Neural cell (in vitro differentiated cells): Measurements from ENCODE around the gene SNRK. TPM values are rescaled to one million over a fixed set of nuclear protein-coding genes. Genes with fewer than 3 reads are reported as not detected.

Experiments
- H2AFZ ChIP-seq: fragments of 200-600, 300-800 bp; sonication (generic), shearing (Covaris generic); 2 replicates; pipeline ENCODE4 v1.6.0; 2014; ENCODE audit warnings: low read depth, mild to moderate bottlenecking, antibody characterized with exemption, low read length, moderate library complexity
- H3F3A ChIP-seq: fragments of 200-600 bp; shearing (Covaris generic); 2 replicates; pipeline ENCODE4 v1.6.1; 2016; ENCODE audit warnings: mild to moderate bottlenecking, moderate library complexity, mixed read lengths, antibody characterized with exemption, low read length; ENCODE audit not compliant: insufficient read depth, poor library complexity, severe bottlenecking
- H3K27ac ChIP-seq: fragments of 200-600, 300-800 bp; sonication (generic), shearing (Covaris generic); 2 replicates; pipeline ENCODE4 v1.5.1; 2014; ENCODE audit warnings: mild to moderate bottlenecking, low read length, moderate library complexity
- H3K27me3 ChIP-seq: fragments of 300-800, 200-600 bp; sonication (generic), shearing (Covaris generic); 2 replicates; pipeline ENCODE4 v1.6.0; 2014; ENCODE audit warnings: mild to moderate bottlenecking, low read depth, low read length, moderate library complexity; ENCODE audit not compliant: insufficient read depth
- H3K36me3 ChIP-seq: fragments of 300-800, 200-600 bp; sonication (generic), shearing (Covaris generic); 2 replicates; pipeline ENCODE4 v1.5.1; 2014; ENCODE audit warnings: mild to moderate bottlenecking, antibody characterized with exemption, low read length, moderate library complexity; ENCODE audit not compliant: insufficient read depth
- H3K4me2 ChIP-seq: fragments of 300-800, 200-600 bp; sonication (generic), shearing (Covaris generic); 2 replicates; pipeline ENCODE4 v1.6.0; 2014; ENCODE audit warnings: mild to moderate bottlenecking, low read length
- H3K4me3 ChIP-seq: fragments of 300-800, 200-600 bp; sonication (generic), shearing (Covaris generic); 2 replicates; pipeline ENCODE4 v1.5.1; 2014; ENCODE audit warnings: mild to moderate bottlenecking, low read length, moderate library complexity
- H3K79me2 ChIP-seq: fragments of 200-600 bp; shearing (Covaris generic); replicated peaks from 2 replicates; pipeline ENCODE4 v1.6.0; 2014; ENCODE audit warnings: mild to moderate bottlenecking, low read length, moderate library complexity; ENCODE audit not compliant: insufficient read depth
- H3K9ac ChIP-seq: fragments of 300-800, 200-600 bp; sonication (generic), shearing (Covaris generic); 2 replicates; pipeline ENCODE4 v1.6.1; 2016; ENCODE audit warnings: mild to moderate bottlenecking, low read length, mixed read lengths
- H3K9me2 ChIP-seq: fragments of 200-600 bp; shearing (Covaris generic); 2 replicates; pipeline ENCODE4 v1.6.1; 2016; ENCODE audit warnings: mild to moderate bottlenecking, low read length, mixed read lengths; ENCODE audit not compliant: insufficient read depth
- H3K9me3 ChIP-seq: fragments of 200-600, 300-800 bp; sonication (generic), shearing (Covaris generic); 2 replicates; pipeline ENCODE4 v1.6.1; 2016; ENCODE audit warnings: mild to moderate bottlenecking, mixed run types, low read length, moderate library complexity, mixed read lengths
- H4K20me1 ChIP-seq: fragments of 200-600 bp; shearing (Covaris generic); 2 replicates; pipeline ENCODE4 v1.6.1; 2016; ENCODE audit warnings: mild to moderate bottlenecking, mixed run types; ENCODE audit not compliant: insufficient read depth
- EP300 ChIP-seq: fragments of 450-650 bp; conservative IDR thresholded peaks from 2 replicates; pipeline ENCODE4 v1.6.1; 2014; ENCODE audit warnings: antibody characterized with exemption, mild to moderate bottlenecking, moderate library complexity; ENCODE audit not compliant: poor library complexity, severe bottlenecking
- EZH2 ChIP-seq: fragments of 200-600, 300-800 bp; shearing (Covaris generic), sonication (generic); IDR thresholded peaks from 2 replicates; pipeline ENCODE4 v1.6.1; 2014; ENCODE audit warnings: antibody characterized with exemption, low read length, borderline replicate concordance, mild to moderate bottlenecking; ENCODE audit not compliant: insufficient read depth, poor library complexity, severe bottlenecking
- MXI1 ChIP-seq: fragments of 450-650 bp; conservative IDR thresholded peaks from 2 replicates; pipeline ENCODE4 v1.6.1; 2014; ENCODE audit warnings: antibody characterized with exemption, mild to moderate bottlenecking; ENCODE audit not compliant: poor library complexity, severe bottlenecking
- POLR2AphosphoS5 ChIP-seq: IDR thresholded peaks from 2 replicates; pipeline ENCODE4 v1.6.1; 2012
- RAD21 ChIP-seq: fragments of 450-650 bp; conservative IDR thresholded peaks from 2 replicates; pipeline ENCODE4 v1.6.1; 2014; ENCODE audit warnings: antibody characterized with exemption, mild to moderate bottlenecking, moderate library complexity
- SMC3 ChIP-seq: fragments of 450-650 bp; conservative IDR thresholded peaks from 2 replicates; pipeline ENCODE4 v1.6.1; 2014; ENCODE audit warnings: antibody characterized with exemption, mild to moderate bottlenecking, moderate library complexity; ENCODE audit not compliant: poor library complexity
- TAF1 ChIP-seq: IDR thresholded peaks from 2 replicates; pipeline ENCODE4 v1.6.1; 2012; ENCODE audit warnings: low read depth
- polyA plus RNA-seq: library from polyadenylated mRNA; depleted of rRNA; stranded (reverse); fragments of >200 nt; gene quantifications from 2 replicates; pipeline ENCODE4 v1.2.3, GENCODE V29; 2014
- TF ChIP-seq, protein P1 (sequence below): fragments of 450-650 bp; IDR thresholded peaks from 2 replicates; pipeline ENCODE4 v1.5.1; 2014; ENCODE audit warnings: antibody characterized with exemption, mild to moderate bottlenecking, moderate library complexity; ENCODE audit not compliant: poor library complexity, severe bottlenecking
- TF ChIP-seq, protein P2 (sequence below): IDR thresholded peaks from 2 replicates; pipeline ENCODE4 v1.6.1; 2012; ENCODE audit warnings: borderline replicate concordance

The SNRK gene
- polyA plus RNA-seq, 1 donor from 2014 or later, result 27.3 TPM

DNA sequence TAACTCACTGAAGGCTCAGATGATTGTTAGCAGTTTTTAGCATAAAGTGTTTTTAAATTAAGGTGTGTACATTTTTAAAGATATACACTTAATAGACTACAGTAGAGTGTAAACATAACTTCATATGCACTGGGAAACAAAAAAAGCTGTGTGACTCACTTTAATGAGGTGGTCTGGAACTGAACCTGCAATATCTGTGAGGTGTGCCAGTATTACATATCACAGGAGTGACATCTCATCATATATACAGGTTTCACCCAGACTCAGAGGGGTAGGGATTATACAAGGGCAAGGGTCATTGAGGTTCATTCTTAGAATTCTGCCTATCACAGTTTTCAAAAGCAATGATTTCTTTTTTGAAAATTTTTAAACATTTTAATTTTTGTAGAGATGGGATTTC lies 7.3 kb upstream of the SNRK start:
- no peak overlapping the region for H2AFZ ChIP-seq
- H3K79me2 ChIP-seq, result no peaks in the 10 kb centered on the region
- no peaks in the 10 kb centered on the region for H3K27me3 ChIP-seq
- no peaks in the 10 kb centered on the region for H4K20me1 ChIP-seq
- no peak overlapping the region for H3K4me2 ChIP-seq
- no peak overlapping the region for H3K27ac ChIP-seq
- no peaks in the 10 kb centered on the region for H3K9me2 ChIP-seq
- no peak overlapping the region for H3K9ac ChIP-seq
- TF ChIP-seq, protein P1, sequence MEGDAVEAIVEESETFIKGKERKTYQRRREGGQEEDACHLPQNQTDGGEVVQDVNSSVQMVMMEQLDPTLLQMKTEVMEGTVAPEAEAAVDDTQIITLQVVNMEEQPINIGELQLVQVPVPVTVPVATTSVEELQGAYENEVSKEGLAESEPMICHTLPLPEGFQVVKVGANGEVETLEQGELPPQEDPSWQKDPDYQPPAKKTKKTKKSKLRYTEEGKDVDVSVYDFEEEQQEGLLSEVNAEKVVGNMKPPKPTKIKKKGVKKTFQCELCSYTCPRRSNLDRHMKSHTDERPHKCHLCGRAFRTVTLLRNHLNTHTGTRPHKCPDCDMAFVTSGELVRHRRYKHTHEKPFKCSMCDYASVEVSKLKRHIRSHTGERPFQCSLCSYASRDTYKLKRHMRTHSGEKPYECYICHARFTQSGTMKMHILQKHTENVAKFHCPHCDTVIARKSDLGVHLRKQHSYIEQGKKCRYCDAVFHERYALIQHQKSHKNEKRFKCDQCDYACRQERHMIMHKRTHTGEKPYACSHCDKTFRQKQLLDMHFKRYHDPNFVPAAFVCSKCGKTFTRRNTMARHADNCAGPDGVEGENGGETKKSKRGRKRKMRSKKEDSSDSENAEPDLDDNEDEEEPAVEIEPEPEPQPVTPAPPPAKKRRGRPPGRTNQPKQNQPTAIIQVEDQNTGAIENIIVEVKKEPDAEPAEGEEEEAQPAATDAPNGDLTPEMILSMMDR, result no peak
- no peak for TF ChIP-seq EZH2
- no peak for TF ChIP-seq POLR2AphosphoS5
- no peak for TF ChIP-seq EP300
- H3K9me3 ChIP-seq, result no peaks in the 10 kb centered on the region
- no peak overlapping the region for H3K4me3 ChIP-seq
- no peaks in the 10 kb centered on the region for H3K36me3 ChIP-seq
- no peaks in the 10 kb centered on the region for H3F3A ChIP-seq

DNA sequence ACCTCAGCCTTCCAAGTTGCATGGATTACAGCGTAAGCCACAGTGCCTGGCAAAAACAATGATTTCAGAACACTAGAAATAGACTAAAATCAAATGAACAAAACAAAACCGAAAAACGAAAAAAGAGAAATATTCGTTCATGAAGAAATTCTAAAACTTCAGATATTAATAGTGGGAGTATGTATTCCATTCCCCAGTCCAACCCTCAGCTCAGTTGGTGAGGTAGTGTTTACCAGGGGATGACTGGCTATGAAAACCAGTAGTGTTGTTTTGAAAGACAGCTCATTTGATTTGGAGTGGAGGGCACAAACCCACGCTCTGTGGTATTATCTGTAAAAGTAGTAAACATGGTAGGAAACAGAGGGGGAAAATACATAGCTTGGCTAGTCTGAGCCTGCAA lies 6.8 kb upstream of the SNRK start:
- H3K36me3 ChIP-seq, result no peaks in the 10 kb centered on the region
- H2AFZ ChIP-seq, result no peak overlapping the region
- no peaks in the 10 kb centered on the region for H3F3A ChIP-seq
- H3K27me3 ChIP-seq, result no peaks in the 10 kb centered on the region
- H3K79me2 ChIP-seq, result no peaks in the 10 kb centered on the region
- TF ChIP-seq, protein P2, sequence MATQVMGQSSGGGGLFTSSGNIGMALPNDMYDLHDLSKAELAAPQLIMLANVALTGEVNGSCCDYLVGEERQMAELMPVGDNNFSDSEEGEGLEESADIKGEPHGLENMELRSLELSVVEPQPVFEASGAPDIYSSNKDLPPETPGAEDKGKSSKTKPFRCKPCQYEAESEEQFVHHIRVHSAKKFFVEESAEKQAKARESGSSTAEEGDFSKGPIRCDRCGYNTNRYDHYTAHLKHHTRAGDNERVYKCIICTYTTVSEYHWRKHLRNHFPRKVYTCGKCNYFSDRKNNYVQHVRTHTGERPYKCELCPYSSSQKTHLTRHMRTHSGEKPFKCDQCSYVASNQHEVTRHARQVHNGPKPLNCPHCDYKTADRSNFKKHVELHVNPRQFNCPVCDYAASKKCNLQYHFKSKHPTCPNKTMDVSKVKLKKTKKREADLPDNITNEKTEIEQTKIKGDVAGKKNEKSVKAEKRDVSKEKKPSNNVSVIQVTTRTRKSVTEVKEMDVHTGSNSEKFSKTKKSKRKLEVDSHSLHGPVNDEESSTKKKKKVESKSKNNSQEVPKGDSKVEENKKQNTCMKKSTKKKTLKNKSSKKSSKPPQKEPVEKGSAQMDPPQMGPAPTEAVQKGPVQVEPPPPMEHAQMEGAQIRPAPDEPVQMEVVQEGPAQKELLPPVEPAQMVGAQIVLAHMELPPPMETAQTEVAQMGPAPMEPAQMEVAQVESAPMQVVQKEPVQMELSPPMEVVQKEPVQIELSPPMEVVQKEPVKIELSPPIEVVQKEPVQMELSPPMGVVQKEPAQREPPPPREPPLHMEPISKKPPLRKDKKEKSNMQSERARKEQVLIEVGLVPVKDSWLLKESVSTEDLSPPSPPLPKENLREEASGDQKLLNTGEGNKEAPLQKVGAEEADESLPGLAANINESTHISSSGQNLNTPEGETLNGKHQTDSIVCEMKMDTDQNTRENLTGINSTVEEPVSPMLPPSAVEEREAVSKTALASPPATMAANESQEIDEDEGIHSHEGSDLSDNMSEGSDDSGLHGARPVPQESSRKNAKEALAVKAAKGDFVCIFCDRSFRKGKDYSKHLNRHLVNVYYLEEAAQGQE, result no peak
- TF ChIP-seq POLR2AphosphoS5 (no peak), SMC3 (no peak), EP300 (no peak), RAD21 (no peak)
- H3K9ac ChIP-seq, result no peak overlapping the region
- H4K20me1 ChIP-seq, result no peaks in the 10 kb centered on the region
- no peak overlapping the region for H3K4me3 ChIP-seq
- H3K9me2 ChIP-seq, result no peaks in the 10 kb centered on the region
- H3K4me2 ChIP-seq, result no peak overlapping the region
- no peaks in the 10 kb centered on the region for H3K9me3 ChIP-seq
- no peak overlapping the region for H3K27ac ChIP-seq

DNA sequence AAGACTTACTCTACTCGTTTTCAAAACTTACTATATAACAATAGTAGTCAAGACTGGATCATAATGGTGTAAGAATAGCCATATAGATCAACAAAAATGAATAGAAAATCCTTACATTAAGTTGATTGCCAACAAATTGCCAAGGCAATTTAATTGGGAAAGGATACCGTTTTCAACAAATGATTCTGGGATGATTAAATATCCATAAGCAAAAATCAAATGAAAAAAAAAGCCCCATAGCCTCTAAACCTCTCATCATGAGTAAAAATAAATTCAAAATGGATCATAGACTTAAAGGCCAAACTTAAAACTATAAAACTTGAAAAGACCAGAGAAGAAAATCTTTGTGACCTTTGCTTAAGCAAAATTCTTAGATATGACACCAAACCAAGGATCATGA lies 5.3 kb upstream of the SNRK start:
- Histone ChIP-seq H3F3A (no peaks in the 10 kb centered on the region), H3K79me2 (no peaks in the 10 kb centered on the region), H3K4me2 (no peak overlapping the region), H3K9me3 (no peaks in the 10 kb centered on the region), H3K27me3 (no peaks in the 10 kb centered on the region), H3K27ac (no peak overlapping the region), H3K4me3 (no peak overlapping the region), H3K36me3 (no peaks in the 10 kb centered on the region), H3K9ac (no peak overlapping the region), H4K20me1 (no peaks in the 10 kb centered on the region), H2AFZ (no peak overlapping the region), H3K9me2 (no peaks in the 10 kb centered on the region)
- TF ChIP-seq TAF1, result no peak
- TF ChIP-seq, protein P1, result no peak
- no peak for TF ChIP-seq EP300
- TF ChIP-seq SMC3, result no peak
- no peak for TF ChIP-seq RAD21
- no peak for TF ChIP-seq POLR2AphosphoS5
- TF ChIP-seq MXI1, result no peak
- TF ChIP-seq, protein P2, result no peak
- no peak for TF ChIP-seq EZH2
